Mesendoderm (in vitro differentiated cells): ENCODE data around the gene TLR8.
A peak's percentile ranks its signal among the peaks of the same experiment; 100 is the strongest.

Experiments used
- DNase-seq: peaks from one replicate; pipeline ENCODE4 v3.0.0; 2013
- H2AK5ac ChIP-seq: 2 replicates; pipeline ENCODE4 v1.6.1; 2013; ENCODE audit warnings: low read length, inconsistent platforms
- H2BK120ac ChIP-seq: 2 replicates; pipeline ENCODE4 v1.6.1; 2013; ENCODE audit warnings: low read depth, mild to moderate bottlenecking, low read length, moderate library complexity, mixed read lengths
- H2BK15ac ChIP-seq: replicated peaks from 2 replicates; pipeline ENCODE4 v1.6.1; 2013; ENCODE audit warnings: low read depth, mild to moderate bottlenecking, moderate library complexity
- H2BK5ac ChIP-seq: 2 replicates; pipeline ENCODE4 v1.6.1; 2013; ENCODE audit warnings: low read length, inconsistent platforms
- H3K18ac ChIP-seq: 2 replicates; pipeline ENCODE4 v1.6.1; 2013; ENCODE audit warnings: mild to moderate bottlenecking, low read length, mixed read lengths
- H3K23ac ChIP-seq: one replicate; pipeline ENCODE4 v1.6.1; 2013; ENCODE audit warnings: low read length
- H3K27ac ChIP-seq: 2 replicates; pipeline ENCODE4 v1.5.1; 2013; ENCODE audit warnings: low read depth, mild to moderate bottlenecking, inconsistent platforms, low read length, moderate library complexity
- H3K27me3 ChIP-seq: 2 replicates; pipeline ENCODE4 v1.6.1; 2013; ENCODE audit warnings: low read length, control low read depth, mild to moderate bottlenecking, inconsistent platforms; ENCODE audit not compliant: insufficient read depth, poor library complexity
- H3K36me3 ChIP-seq: 2 replicates; pipeline ENCODE4 v1.6.1; 2013; ENCODE audit warnings: low read length, inconsistent platforms; ENCODE audit not compliant: control insufficient read depth, insufficient read depth
- H3K4ac ChIP-seq: one replicate; pipeline ENCODE4 v1.6.1; 2013; ENCODE audit warnings: low read depth, mild to moderate bottlenecking, low read length, moderate library complexity
- H3K4me1 ChIP-seq: 2 replicates; pipeline ENCODE4 v1.6.1; 2013; ENCODE audit warnings: low read depth, low read length, inconsistent platforms; ENCODE audit not compliant: control insufficient read depth
- H3K4me2 ChIP-seq: 2 replicates; pipeline ENCODE4 v1.6.1; 2013; ENCODE audit warnings: low read length
- H3K4me3 ChIP-seq: 2 replicates; pipeline ENCODE4 v1.5.1; 2013; ENCODE audit warnings: mild to moderate bottlenecking, low read length
- H3K56ac ChIP-seq: one replicate; pipeline ENCODE4 v1.6.1; 2013; ENCODE audit warnings: low read length
- H3K79me1 ChIP-seq: 2 replicates; pipeline ENCODE4 v1.6.1; 2013; ENCODE audit warnings: low read length, inconsistent platforms
- H3K79me2 ChIP-seq: 2 replicates; pipeline ENCODE4 v1.6.1; 2013; ENCODE audit warnings: mild to moderate bottlenecking, low read length; ENCODE audit not compliant: control insufficient read depth, insufficient read depth
- H3K9ac ChIP-seq: 2 replicates; pipeline ENCODE4 v1.6.1; 2013; ENCODE audit warnings: low read length, inconsistent platforms
- H4K5ac ChIP-seq: one replicate; pipeline ENCODE4 v1.6.1; 2013; ENCODE audit warnings: low read length
- H4K8ac ChIP-seq: one replicate; pipeline ENCODE4 v1.6.1; 2013; ENCODE audit warnings: low read depth, mild to moderate bottlenecking, control low read depth, low read length, moderate library complexity
- WGBS: extraction: QIAGEN DNeasy Blood & Tissue Kit; methylation state at CpG from one replicate; pipeline ENCODE4 v1.1.7; 2013; ENCODE audit warnings: low lambda C conversion rate, missing lambda C conversion rate; ENCODE audit not compliant: insufficient coverage; ENCODE audit errors: extremely low coverage; 5-methylcytosine and 5-hydroxymethylcytosine counted together

Gene TLR8

GRCh38 chrX:12871257-12871656 is 35.2 kb upstream of the TLR8 start:
- H3K4me2 ChIP-seq = no peak overlapping the region
- H2BK120ac ChIP-seq = no peak overlapping the region
- no peaks in the 10 kb centered on the region for H3K27me3 ChIP-seq
- H3K79me2 ChIP-seq = no peaks in the 10 kb centered on the region
- H3K18ac ChIP-seq = no peak overlapping the region
- no peaks in the 10 kb centered on the region for H3K79me1 ChIP-seq
- H3K23ac ChIP-seq = no peak overlapping the region
- H3K4me1 ChIP-seq = no peaks in the 10 kb centered on the region
- no peak overlapping the region for H4K8ac ChIP-seq
- no peak overlapping the region for H2AK5ac ChIP-seq
- H3K27ac ChIP-seq = no peak overlapping the region
- H4K5ac ChIP-seq = no peak overlapping the region
- H3K4ac ChIP-seq = no peak overlapping the region
- no CpG with 5 or more reads among the region's 6 CpGs for WGBS
- no peak overlapping the region for H2BK5ac ChIP-seq
- H3K36me3 ChIP-seq = no peaks in the 10 kb centered on the region
- no peak overlapping the region for H3K4me3 ChIP-seq
- no peak for DNase-seq
- H3K56ac ChIP-seq = no peak overlapping the region
- H2BK15ac ChIP-seq = no peak overlapping the region
- H3K9ac ChIP-seq = no peak overlapping the region

GRCh38 chrX:12872741-12873140 is 33.7 kb upstream of the TLR8 start:
- no peaks in the 10 kb centered on the region for H3K79me1 ChIP-seq
- no peak overlapping the region for H2BK120ac ChIP-seq
- H3K56ac ChIP-seq = no peak overlapping the region
- H2BK15ac ChIP-seq = no peak overlapping the region
- no peaks in the 10 kb centered on the region for H3K4me1 ChIP-seq
- no peaks in the 10 kb centered on the region for H3K27me3 ChIP-seq
- no peak overlapping the region for H4K5ac ChIP-seq
- H2AK5ac ChIP-seq = no peak overlapping the region
- H4K8ac ChIP-seq = no peak overlapping the region
- no peak overlapping the region for H3K27ac ChIP-seq
- no peak overlapping the region for H3K18ac ChIP-seq
- H3K4ac ChIP-seq = no peak overlapping the region
- H3K36me3 ChIP-seq = no peaks in the 10 kb centered on the region
- H3K23ac ChIP-seq = no peak overlapping the region
- H3K79me2 ChIP-seq = no peaks in the 10 kb centered on the region
- peak; percentile 39 for DNase-seq
- H3K4me3 ChIP-seq = no peak overlapping the region
- WGBS = no CpG with 5 or more reads among the region's 4 CpGs
- no peak overlapping the region for H3K4me2 ChIP-seq
- no peak overlapping the region for H3K9ac ChIP-seq
- no peak overlapping the region for H2BK5ac ChIP-seq

GRCh38 chrX:12874581-12874980 is 31.8 kb upstream of the TLR8 start:
- Histone ChIP-seq H3K4me1 (no peaks in the 10 kb centered on the region), H3K4me3 (no peak overlapping the region), H2BK15ac (no peak overlapping the region), H3K56ac (no peak overlapping the region), H3K23ac (no peak overlapping the region), H3K79me1 (no peaks in the 10 kb centered on the region), H3K4ac (no peak overlapping the region), H3K9ac (no peak overlapping the region), H4K8ac (no peak overlapping the region), H2AK5ac (no peak overlapping the region), H3K27ac (no peak overlapping the region), H4K5ac (no peak overlapping the region), H2BK5ac (no peak overlapping the region), H3K18ac (no peak overlapping the region), H3K27me3 (no peaks in the 10 kb centered on the region), H3K79me2 (no peaks in the 10 kb centered on the region), H3K4me2 (no peak overlapping the region), H2BK120ac (no peak overlapping the region), H3K36me3 (no peaks in the 10 kb centered on the region)
- no CpG with 5 or more reads among the region's 4 CpGs for WGBS
- DNase-seq = no peak

- Histone ChIP-seq H2BK15ac (no peak overlapping the region), H4K8ac (no peak overlapping the region), H3K27ac (no peak overlapping the region), H3K36me3 (no peaks in the 10 kb centered on the region), H3K9ac (no peak overlapping the region), H2BK120ac (no peak overlapping the region), H3K4me3 (no peak overlapping the region), H2BK5ac (no peak overlapping the region), H3K4me1 (no peaks in the 10 kb centered on the region), H3K56ac (no peak overlapping the region), H2AK5ac (no peak overlapping the region), H4K5ac (no peak overlapping the region), H3K23ac (no peak overlapping the region), H3K79me2 (no peaks in the 10 kb centered on the region), H3K27me3 (no peaks in the 10 kb centered on the region), H3K4me2 (no peak overlapping the region), H3K4ac (no peak overlapping the region), H3K18ac (no peak overlapping the region), H3K79me1 (no peaks in the 10 kb centered on the region)
- no peak for DNase-seq
- no CpG with 5 or more reads among the region's 8 CpGs for WGBS
Observed at GRCh38 chrX:12877386-12877785, 29.0 kb upstream of the TLR8 start.

GRCh38 chrX:12878536-12878935 is 27.9 kb upstream of the TLR8 start:
- Histone ChIP-seq H3K27me3 (no peaks in the 10 kb centered on the region), H4K5ac (no peak overlapping the region), H3K36me3 (no peaks in the 10 kb centered on the region), H3K18ac (no peak overlapping the region), H3K4me2 (no peak overlapping the region), H3K56ac (no peak overlapping the region), H2BK15ac (no peak overlapping the region), H3K27ac (no peak overlapping the region), H2BK5ac (no peak overlapping the region), H3K4me1 (no peaks in the 10 kb centered on the region), H2AK5ac (no peak overlapping the region), H2BK120ac (no peak overlapping the region), H3K79me1 (no peaks in the 10 kb centered on the region), H3K4ac (no peak overlapping the region), H3K79me2 (no peaks in the 10 kb centered on the region), H3K4me3 (no peak overlapping the region), H3K23ac (no peak overlapping the region), H3K9ac (no peak overlapping the region), H4K8ac (no peak overlapping the region)
- no peak for DNase-seq
- no CpG with 5 or more reads among the region's 1 CpG for WGBS

GRCh38 chrX:12881914-12882313 is 24.5 kb upstream of the TLR8 start:
- no peaks in the 10 kb centered on the region for H3K36me3 ChIP-seq
- no peak for DNase-seq
- H3K4me3 ChIP-seq = no peak overlapping the region
- no peaks in the 10 kb centered on the region for H3K4me1 ChIP-seq
- no CpG with 5 or more reads among the region's 2 CpGs for WGBS
- H3K79me2 ChIP-seq = no peaks in the 10 kb centered on the region
- no peak overlapping the region for H2BK5ac ChIP-seq
- H3K18ac ChIP-seq = no peak overlapping the region
- H3K27me3 ChIP-seq = no peaks in the 10 kb centered on the region
- no peak overlapping the region for H2BK15ac ChIP-seq
- H3K9ac ChIP-seq = no peak overlapping the region
- H3K27ac ChIP-seq = no peak overlapping the region
- no peak overlapping the region for H3K56ac ChIP-seq
- H3K23ac ChIP-seq = no peak overlapping the region
- H2BK120ac ChIP-seq = no peak overlapping the region
- no peaks in the 10 kb centered on the region for H3K79me1 ChIP-seq
- no peak overlapping the region for H3K4ac ChIP-seq
- no peak overlapping the region for H4K5ac ChIP-seq
- no peak overlapping the region for H4K8ac ChIP-seq
- H2AK5ac ChIP-seq = no peak overlapping the region
- H3K4me2 ChIP-seq = no peak overlapping the region
